Vagina (tissue), 2 donors: Measurements from ENCODE around the gene SERTAD4.

ENCODE experiments used
- CTCF ChIP-seq, 3 experiments: fragments of 450-650 bp in 2 of 3; fragments of 200-600 bp in 1 of 3; sonication (generic) in 1 of 3; IDR thresholded peaks; one replicate each; pipeline ENCODE4 v1.5.1; 2017 to 2019; ENCODE audit warnings: antibody characterized with exemption in 3 of 3, mild to moderate bottlenecking in 2 of 3, moderate library complexity in 2 of 3
- POLR2A ChIP-seq, 2 donors: fragments of 450-650 bp; IDR thresholded peaks; one replicate each; pipeline ENCODE4 v1.6.1; 2017; ENCODE audit warnings: antibody characterized with exemption in 2 of 2, mild to moderate bottlenecking in 2 of 2, moderate library complexity in 2 of 2
- POLR2AphosphoS5 ChIP-seq, 2 donors: sonication (generic); formaldehyde crosslinking; IDR thresholded peaks; one replicate each; pipeline ENCODE4 v1.9.0; 2017; ENCODE audit warnings: antibody characterized with exemption in 2 of 2, mild to moderate bottlenecking in 2 of 2, low read depth in 1 of 2; ENCODE audit not compliant: insufficient read depth in 1 of 2

- TF ChIP-seq CTCF (IDR thresholded peaks at IDR 0.05): no peak
- no peak for TF ChIP-seq POLR2AphosphoS5 (IDR thresholded peaks at IDR 0.05; ENCODE audit: insufficient read depth in 1 of 2, low read depth in 1 of 2)
- TF ChIP-seq POLR2A (IDR thresholded peaks at IDR 0.05): no peak
Observed at GRCh38 chr1:210198840-210199239, 33.8 kb upstream of the SERTAD4 start.
